Measurements from ENCODE around the gene PTPRT.

Gene PTPRT

GRCh38 chr20:42492290-42492689 is 697.4 kb downstream of the PTPRT start:
- no peaks in the 10 kb centered on the region for H3K9me2 ChIP-seq (replicated peaks; ENCODE audit: insufficient read depth, low read length)
- H3F3A ChIP-seq (ENCODE audit: insufficient read depth) = no peaks in the 10 kb centered on the region
- H3K9ac ChIP-seq (ENCODE audit: low read length) = no peak overlapping the region
- TF ChIP-seq CTCF (IDR thresholded peaks at IDR 0.05; ENCODE audit: insufficient read depth, low read length, poor library complexity, severe bottlenecking) (no peak), EZH2phosphoT487 (conservative IDR thresholded peaks at IDR 0.05; ENCODE audit: low read length) (no peak)
- H3K79me2 ChIP-seq (ENCODE audit: insufficient read depth, low read length) = no peaks in the 10 kb centered on the region
- no peaks in the 10 kb centered on the region for H3K36me3 ChIP-seq (ENCODE audit: low read length)
- H3K9me3 ChIP-seq (ENCODE audit: insufficient read depth, low read length) = no peaks in the 10 kb centered on the region
- H2AFZ ChIP-seq (ENCODE audit: low read depth, low read length, severe bottlenecking) = no peak overlapping the region
- H3K27ac ChIP-seq (ENCODE audit: low read depth, low read length) = no peak overlapping the region
- H3K27me3 ChIP-seq (ENCODE audit: low read length) = no peaks in the 10 kb centered on the region
- no peak overlapping the region for H3K4me3 ChIP-seq (ENCODE audit: insufficient read depth, low read length, poor library complexity, severe bottlenecking)
- no peaks in the 10 kb centered on the region for H4K20me1 ChIP-seq (ENCODE audit: low read depth, low read length)
- H3K4me2 ChIP-seq (ENCODE audit: low read depth, low read length, poor library complexity, severe bottlenecking) = no peak overlapping the region

- Histone ChIP-seq H3K4me3 (ENCODE audit: insufficient read depth, low read length, poor library complexity, severe bottlenecking) (no peak overlapping the region), H3K9me3 (ENCODE audit: insufficient read depth, low read length) (no peaks in the 10 kb centered on the region; the same call in 1 of the 2 replicates), H3K79me2 (ENCODE audit: insufficient read depth, low read length) (no peaks in the 10 kb centered on the region), H4K20me1 (ENCODE audit: low read depth, low read length) (no peaks in the 10 kb centered on the region), H3K27ac (ENCODE audit: low read depth, low read length) (no peak overlapping the region), H2AFZ (ENCODE audit: low read depth, low read length, severe bottlenecking) (no peak overlapping the region), H3K9ac (ENCODE audit: low read length) (no peak overlapping the region), H3F3A (ENCODE audit: insufficient read depth) (no peaks in the 10 kb centered on the region), H3K27me3 (ENCODE audit: low read length) (no peaks in the 10 kb centered on the region), H3K36me3 (ENCODE audit: low read length) (no peaks in the 10 kb centered on the region), H3K4me2 (ENCODE audit: low read depth, low read length, poor library complexity, severe bottlenecking) (no peak overlapping the region), H3K9me2 (replicated peaks; ENCODE audit: insufficient read depth, low read length) (no peaks in the 10 kb centered on the region)
- TF ChIP-seq EZH2phosphoT487 (conservative IDR thresholded peaks at IDR 0.05; ENCODE audit: low read length) (no peak), CTCF (IDR thresholded peaks at IDR 0.05; ENCODE audit: insufficient read depth, low read length, poor library complexity, severe bottlenecking) (no peak)
These were observed 704.1 kb downstream of the PTPRT start for GRCh38 chr20:42485556-42485955.

- Histone ChIP-seq H3K9me3 (ENCODE audit: insufficient read depth, low read length) (no peaks in the 10 kb centered on the region; the same call in 1 of the 2 replicates), H3K9me2 (replicated peaks; ENCODE audit: insufficient read depth, low read length) (no peaks in the 10 kb centered on the region), H3K36me3 (ENCODE audit: low read length) (no peaks in the 10 kb centered on the region), H3K4me3 (ENCODE audit: insufficient read depth, low read length, poor library complexity, severe bottlenecking) (no peak overlapping the region), H3K9ac (ENCODE audit: low read length) (no peak overlapping the region), H4K20me1 (ENCODE audit: low read depth, low read length) (no peaks in the 10 kb centered on the region), H3K79me2 (ENCODE audit: insufficient read depth, low read length) (no peaks in the 10 kb centered on the region), H3K27ac (ENCODE audit: low read depth, low read length) (no peak overlapping the region), H3F3A (ENCODE audit: insufficient read depth) (no peaks in the 10 kb centered on the region), H3K4me2 (ENCODE audit: low read depth, low read length, poor library complexity, severe bottlenecking) (no peak overlapping the region), H3K27me3 (ENCODE audit: low read length) (no peaks in the 10 kb centered on the region), H2AFZ (ENCODE audit: low read depth, low read length, severe bottlenecking) (no peak overlapping the region)
- TF ChIP-seq CTCF (IDR thresholded peaks at IDR 0.05; ENCODE audit: insufficient read depth, low read length, poor library complexity, severe bottlenecking) = no peak
- no peak for TF ChIP-seq EZH2phosphoT487 (conservative IDR thresholded peaks at IDR 0.05; ENCODE audit: low read length)
These were observed 704.8 kb downstream of the PTPRT start for GRCh38 chr20:42484790-42485375.

Data from SU-DHL-6 (cell line).